Measurements from ENCODE around the gene UQCC2.

Gene UQCC2

GRCh38 chr6:33711140-33712129, at the start of gene UQCC2:
TSS of gene UQCC2 (minus strand) at chr6:33711700. CDS start at chr6:33711686, 14 bp downstream.
- peak; percentile 95 for DNase-seq (ENCODE audit: low read depth)

DNA sequence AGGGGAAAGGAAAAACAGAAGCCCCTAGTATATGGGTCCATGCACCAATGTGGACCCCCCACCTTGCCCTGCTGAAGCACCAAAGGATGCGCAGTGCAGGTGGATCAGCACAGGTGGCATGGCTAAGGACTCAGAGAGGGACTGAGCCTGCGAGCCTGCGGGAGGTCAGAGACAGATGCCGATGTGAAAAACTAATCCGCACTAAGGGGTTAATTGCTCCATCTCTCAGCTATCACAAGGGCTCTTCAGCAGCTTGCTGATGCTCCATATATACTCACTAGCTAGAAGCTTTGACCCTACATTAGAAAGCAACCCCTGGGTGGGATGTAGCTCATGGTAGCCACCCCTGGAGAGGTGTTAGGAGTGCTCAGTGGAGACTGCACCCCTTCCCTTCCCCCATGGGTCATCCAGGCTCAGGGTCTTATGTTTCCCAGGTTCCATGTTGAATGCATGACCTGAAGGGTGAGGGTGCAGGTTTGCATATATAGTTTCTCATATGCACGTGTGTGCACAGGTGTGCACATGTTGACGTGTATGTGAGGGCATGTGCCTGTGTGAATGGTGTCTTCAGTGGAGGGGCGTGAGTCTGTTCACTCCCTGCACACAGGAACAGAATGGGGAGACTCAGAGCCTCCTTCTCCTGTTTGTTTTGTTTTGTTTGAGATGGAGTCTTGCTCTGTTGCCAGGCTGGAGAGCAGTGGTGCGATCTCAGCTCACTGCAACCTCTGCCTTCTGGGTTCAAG, 48.6 kb upstream of the UQCC2 start:
- no peak for DNase-seq (ENCODE audit: low read depth)

- no peak for DNase-seq (ENCODE audit: low read depth)
Measured at GRCh38 chr6:33758815-33759216, 47.3 kb upstream of the UQCC2 start.

DNA sequence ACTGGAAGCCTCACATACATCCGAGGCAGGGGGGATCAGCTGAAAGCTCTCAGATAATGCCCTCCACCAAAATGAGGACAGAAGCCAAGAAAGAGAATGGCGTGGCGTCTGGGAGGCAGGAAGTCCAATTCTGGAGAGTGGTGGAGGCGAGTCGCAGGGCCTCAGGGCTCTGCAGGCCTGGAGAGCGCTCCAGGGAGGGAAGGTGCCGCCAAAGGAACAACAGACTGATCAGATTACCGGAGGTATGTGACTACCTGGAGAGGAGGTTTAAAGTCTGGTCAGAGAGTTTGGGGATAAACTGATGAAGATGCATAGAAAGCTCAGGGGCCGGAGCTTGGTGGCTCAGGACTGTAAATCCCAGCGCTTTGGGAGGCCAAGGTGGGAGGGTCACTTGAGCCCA, 46.4 kb upstream of the UQCC2 start:
- DNase-seq (ENCODE audit: low read depth): no peak

DNA sequence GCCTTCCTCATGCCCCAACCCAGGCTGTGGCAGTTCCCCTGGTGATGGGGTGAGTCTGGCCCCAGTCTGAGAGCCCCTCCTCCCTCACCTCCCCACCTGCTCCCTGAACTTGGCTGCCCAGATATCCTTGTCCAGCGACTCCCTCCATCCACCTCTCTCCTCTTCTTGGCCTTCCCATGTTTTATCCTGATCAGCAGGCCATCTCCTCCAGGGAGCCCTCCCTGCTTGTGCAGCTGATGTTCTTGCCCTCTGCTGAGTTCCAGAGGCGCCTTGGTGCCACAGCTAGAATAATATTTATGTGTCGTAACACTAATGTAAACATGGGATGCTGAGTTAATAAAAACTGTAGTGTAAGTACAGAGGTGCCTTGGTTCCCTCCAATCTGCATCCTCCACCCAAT, 45.6 kb upstream of the UQCC2 start:
- no peak for DNase-seq (ENCODE audit: low read depth)

DNA sequence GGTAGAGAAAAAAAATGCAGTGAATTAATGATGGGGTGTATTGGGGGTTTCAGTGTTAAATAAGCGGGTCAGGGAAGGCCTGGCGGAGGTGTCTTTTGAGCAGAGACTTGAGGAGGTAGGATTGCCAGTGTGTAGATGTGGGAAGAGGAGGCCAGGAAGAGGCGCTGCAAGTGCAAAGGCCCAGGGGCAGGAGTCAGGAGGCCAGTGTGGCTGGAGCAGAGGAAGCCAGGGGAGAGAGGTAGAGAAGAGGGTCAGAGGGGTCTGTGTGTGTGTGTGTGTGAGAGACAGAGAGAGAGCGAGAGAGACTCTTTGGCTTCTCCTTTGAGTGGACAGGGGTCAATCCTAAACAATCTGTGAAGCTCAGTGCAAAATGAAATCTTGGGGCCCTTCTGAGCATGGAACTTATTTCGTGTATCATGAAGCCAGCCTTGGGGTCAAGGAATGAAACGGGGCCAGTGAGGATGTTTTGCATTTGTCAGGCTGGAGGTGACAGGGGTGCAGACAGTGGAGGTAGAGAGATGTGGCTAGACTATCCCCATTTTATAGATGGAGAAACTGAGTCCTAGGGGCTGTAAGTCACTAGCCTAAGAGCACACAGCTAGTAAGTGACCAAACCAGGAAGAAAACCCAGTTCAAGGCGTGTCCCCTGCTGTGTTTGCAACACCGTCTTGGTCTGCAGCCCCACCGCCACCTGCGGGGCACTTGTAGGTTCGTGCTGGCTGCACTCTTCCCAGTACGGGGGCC, 44.9 kb upstream of the UQCC2 start:
- DNase-seq (ENCODE audit: low read depth): no peak

DNA sequence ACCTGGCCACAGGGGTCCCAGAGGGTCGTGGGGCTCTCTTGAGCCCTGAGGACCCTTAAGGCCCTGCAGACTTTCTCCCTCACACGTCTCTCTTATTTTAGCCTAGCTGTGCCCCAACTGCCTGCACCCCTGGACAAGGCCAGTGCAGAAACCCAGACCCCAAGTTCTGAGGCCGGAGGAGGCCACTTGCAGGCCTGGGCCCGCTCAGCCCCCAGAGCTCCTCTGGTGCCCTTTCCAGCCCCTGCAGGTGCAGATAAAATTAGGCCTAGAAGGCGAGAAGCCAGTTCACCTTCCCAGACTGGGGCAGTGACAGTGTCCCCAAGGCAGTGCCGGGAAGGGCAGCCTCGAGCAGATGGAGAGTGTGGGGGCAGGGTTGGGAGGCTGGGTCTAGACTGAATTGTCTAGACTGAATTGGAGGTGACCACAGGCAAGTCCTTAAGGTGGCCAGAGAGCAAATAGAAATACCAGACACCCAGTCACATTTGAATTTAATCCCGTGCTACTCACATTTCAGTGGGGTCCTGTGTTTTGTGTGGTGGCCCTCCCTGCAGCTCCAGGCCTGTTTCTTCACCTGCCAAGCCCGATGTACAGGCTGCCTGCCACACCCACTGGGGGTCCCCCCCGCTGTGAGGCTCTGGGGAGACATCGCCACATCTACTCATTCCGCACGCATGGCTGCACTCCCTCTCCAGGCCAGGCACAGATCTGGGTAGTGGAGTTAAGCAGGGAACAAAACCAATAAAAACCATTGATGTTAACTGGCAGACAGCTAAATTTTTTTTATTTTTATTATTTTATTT, 43.8 kb upstream of the UQCC2 start:
- DNase-seq (ENCODE audit: low read depth): no peak

GRCh38 chr6:33754222-33754621, 42.7 kb upstream of the UQCC2 start:
- no peak for DNase-seq (ENCODE audit: low read depth)

DNA sequence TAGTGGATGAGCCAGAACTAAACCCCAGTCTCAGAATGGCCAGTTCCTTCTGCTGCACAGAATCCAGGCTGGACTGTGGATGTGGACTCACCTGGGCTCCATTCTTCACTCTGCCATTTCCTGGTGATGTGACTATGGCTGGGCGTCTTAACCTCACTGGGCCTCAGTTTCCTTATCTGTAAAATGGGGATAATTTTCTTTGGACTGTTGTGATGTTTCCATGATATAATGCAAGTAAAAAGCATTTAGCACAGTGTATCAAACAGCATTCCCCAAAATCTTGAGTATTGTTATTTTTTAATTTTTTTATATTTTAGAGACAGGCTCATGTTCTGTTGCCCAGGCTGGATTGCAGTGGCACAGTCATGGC, 41.1 kb upstream of the UQCC2 start:
- DNase-seq (ENCODE audit: low read depth): no peak

DNA sequence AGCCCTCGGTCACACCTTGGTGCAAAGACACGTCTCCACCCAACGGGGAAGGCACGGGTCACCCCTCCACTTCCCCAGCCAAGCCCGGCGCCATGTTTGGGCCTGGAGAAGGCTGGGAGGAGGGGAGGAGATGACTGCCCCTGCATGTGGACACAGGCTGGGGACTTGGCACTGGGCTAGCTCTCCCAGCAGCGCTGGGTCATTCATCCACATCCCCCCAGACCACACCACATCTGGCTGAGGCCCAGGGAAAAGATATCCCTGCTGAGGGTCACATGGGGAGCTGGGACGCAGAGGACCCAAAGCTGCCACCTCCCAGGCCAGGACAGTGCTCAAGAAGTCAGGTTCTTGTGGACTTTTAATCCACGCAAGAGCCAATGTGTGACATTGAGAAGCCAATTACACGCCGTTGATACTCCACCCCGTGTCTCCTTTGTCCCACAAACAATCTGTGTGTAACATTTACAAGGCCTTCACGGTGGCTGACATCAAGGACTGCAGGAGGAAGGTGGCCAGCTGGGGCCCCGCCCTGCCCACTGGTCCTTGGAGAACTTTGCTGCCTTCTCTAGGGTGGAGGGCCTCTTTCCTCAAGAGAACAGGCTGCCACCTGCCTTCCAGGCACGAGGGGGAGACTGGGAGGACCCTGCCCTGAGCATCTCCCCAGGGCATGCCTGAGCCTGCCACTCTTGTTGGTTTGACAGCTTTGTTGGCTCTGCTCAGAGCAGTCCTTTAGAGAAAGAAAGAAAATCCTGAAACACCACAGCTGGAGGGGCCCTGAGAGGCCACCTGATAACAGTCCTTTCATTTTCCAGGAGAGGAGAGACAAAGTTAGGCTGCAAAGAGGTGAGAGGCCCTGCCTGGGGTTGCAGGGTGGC, 40.5 kb upstream of the UQCC2 start:
- no peak for DNase-seq (ENCODE audit: low read depth)

- DNase-seq (ENCODE audit: low read depth): no peak
Measured at GRCh38 chr6:33750244-33750991, 38.9 kb upstream of the UQCC2 start.

GRCh38 chr6:33749401-33749800, 37.9 kb upstream of the UQCC2 start:
- DNase-seq (ENCODE audit: low read depth): no peak

GRCh38 chr6:33748841-33749240, 37.3 kb upstream of the UQCC2 start:
- no peak for DNase-seq (ENCODE audit: low read depth)

GRCh38 chr6:33747823-33748222, 36.3 kb upstream of the UQCC2 start:
- no peak for DNase-seq (ENCODE audit: low read depth)

- DNase-seq (ENCODE audit: low read depth): no peak
Measured at GRCh38 chr6:33746651-33747100, 35.2 kb upstream of the UQCC2 start, which contains the start of gene IP6K3. TSS of gene IP6K3 (minus strand) at chr6:33746905. CDS start at chr6:33735476, 11,429 bp downstream.

DNA sequence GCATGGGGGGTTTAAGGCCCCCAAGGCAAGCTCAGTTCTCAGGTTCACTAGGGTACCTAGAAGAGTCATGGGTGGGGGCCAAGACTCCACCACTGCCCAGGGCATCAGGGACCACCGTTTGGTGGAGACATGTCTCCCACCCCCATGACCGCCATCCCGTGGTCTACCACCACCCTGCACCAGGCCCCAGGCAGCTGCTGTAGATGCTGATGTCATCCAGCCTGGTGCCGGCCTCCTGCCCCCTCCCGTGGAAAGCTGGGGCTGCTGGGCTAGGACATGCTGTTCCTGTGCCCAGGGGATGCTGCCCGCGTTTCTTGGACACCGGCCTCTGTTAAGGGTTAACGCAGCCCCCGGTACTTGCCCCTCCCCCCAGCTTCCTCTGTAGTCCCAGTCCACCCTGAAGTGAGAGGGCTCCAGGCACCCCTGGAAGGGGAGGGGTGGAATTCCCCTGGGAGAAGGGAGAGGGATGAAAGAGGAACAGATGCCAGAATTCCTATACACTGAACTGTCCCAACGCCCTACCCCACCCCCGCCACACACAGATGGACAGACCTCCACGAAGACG, 34.6 kb upstream of the UQCC2 start:
- no peak for DNase-seq (ENCODE audit: low read depth)

DNA sequence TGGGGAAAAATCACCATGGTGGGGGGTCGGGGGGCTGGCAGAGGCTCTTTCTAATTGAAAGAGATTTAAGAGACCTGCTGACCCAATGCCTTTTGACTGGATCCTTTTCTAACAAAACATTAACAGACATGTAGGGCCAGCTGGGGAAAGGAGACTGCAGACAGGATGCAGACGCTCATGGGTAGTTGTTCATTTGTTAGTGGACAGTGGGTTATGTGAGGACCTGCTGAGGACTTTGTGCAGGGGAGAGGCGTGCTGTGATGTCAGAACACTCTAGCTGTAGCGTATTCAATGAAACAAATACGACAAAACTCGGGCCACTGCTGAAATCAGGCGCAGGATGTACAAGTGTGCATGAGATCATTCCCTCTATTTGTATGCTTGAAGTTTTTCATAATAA, 34.0 kb upstream of the UQCC2 start:
- DNase-seq (ENCODE audit: low read depth): no peak

GRCh38 chr6:33744895-33745546, 33.5 kb upstream of the UQCC2 start:
- no peak for DNase-seq (ENCODE audit: low read depth)
